Naive B cell (primary cell): ENCODE measurements around the gene PDHB. TPM values are rescaled to one million over a fixed set of nuclear protein-coding genes. Genes with fewer than 3 reads are reported as not detected.

Experiments used
- ATAC-seq, 2 donors: fragments of 150-1000 bp; cut with Tn5 transposase; 2 replicates each; pipeline ENCODE4 v1.10.0; 2021; ENCODE audit warnings: low read depth in 2 of 2, mild to moderate bottlenecking in 2 of 2, moderate library complexity in 2 of 2
- DNase-seq: peaks from one replicate; pipeline ENCODE4 v3.0.0; 2022
- H3K27ac Mint-ChIP-seq, 6 donors: one replicate each; pipeline ENCODE4 v1.8.0; 2020 to 2022; ENCODE audit warnings: mild to moderate bottlenecking in 6 of 6, mixed read lengths in 6 of 6, moderate library complexity in 5 of 6, inconsistent platforms in 2 of 6
- H3K27me3 Mint-ChIP-seq, 3 donors: one replicate each; pipeline ENCODE4 v1.8.0; 2021 to 2022; ENCODE audit warnings: mixed read lengths in 3 of 3, mild to moderate bottlenecking in 1 of 3
- H3K36me3 Mint-ChIP-seq, 2 donors: one replicate each; pipeline ENCODE4 v1.8.0; 2020 to 2022; ENCODE audit warnings: mixed read lengths in 2 of 2, inconsistent platforms in 1 of 2, mild to moderate bottlenecking in 1 of 2
- H3K4me1 Mint-ChIP-seq, 3 donors: one replicate each; pipeline ENCODE4 v1.8.0; 2020 to 2022; ENCODE audit warnings: mixed read lengths in 3 of 3, inconsistent platforms in 1 of 3, mild to moderate bottlenecking in 1 of 3, moderate library complexity in 1 of 3
- H3K4me3 Mint-ChIP-seq, 8 donors: one replicate each; pipeline ENCODE4 v1.8.0; 2020 to 2022; ENCODE audit warnings: mild to moderate bottlenecking in 8 of 8, mixed read lengths in 8 of 8, moderate library complexity in 8 of 8, inconsistent platforms in 2 of 8
- H3K9me3 Mint-ChIP-seq, 7 donors: one replicate each; pipeline ENCODE4 v1.8.0; 2020 to 2022; ENCODE audit warnings: mixed read lengths in 7 of 7, mild to moderate bottlenecking in 5 of 7, inconsistent platforms in 2 of 7, moderate library complexity in 1 of 7
- polyA plus RNA-seq, 6 donors: library from polyadenylated mRNA; unstranded; fragments of 300-500 nt; fragmentation: Illumina TruSeq; gene quantifications; one replicate each; pipeline ENCODE4 v1.2.3, GENCODE V29; 2021; ENCODE audit warnings: low read depth in 6 of 6

Gene PDHB
- 100 to 1,000 TPM in 3 of 6 donors, 10 to 100 TPM in 3; 84.4 to 157 (median 101) TPM for polyA plus RNA-seq

DNA sequence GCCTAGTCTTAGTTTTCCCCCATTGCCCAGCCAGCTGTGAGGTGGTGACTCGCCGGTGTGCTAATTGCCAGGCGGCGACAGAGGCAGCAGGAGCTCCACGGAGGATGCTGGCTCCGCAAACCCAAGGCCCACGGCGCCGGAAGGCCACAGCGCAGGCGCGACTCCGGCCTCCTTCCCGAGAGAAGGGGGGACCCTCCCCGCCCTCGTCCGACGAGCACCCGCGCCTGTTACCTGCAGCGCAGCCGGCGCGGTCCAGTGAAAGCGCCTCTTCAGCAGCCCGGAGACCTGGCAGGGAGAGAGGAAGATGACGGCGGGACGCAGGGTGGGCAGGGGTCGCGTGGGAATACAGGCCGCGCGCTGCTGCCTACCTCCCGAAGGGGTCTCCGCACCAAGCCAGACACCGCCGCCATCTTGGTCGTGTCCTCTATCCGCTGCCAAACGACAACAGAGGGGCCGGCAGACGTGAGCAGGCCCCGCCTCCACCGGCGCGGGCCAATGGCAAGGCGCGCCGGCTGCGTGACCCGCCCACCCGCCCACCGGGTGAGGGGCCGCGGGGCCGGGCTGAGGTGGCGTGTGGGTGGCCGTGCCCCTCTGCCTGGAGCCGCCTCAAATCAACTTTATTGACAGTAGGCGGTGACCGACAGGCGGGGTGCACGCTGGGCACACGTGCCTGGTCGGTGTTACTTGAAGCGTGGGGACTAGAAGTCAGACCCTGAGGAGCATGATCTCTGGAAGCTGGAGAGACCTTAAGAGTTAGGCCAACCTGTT lies at the start of gene PDHB:
Gene PDHB, minus strand, starts transcription at position 433 of the 768 bp plus-strand sequence. Its CDS starts 23 bp downstream, at position 410.
- DNase-seq: peak; percentile 87
- Mint-ChIP-seq H3K27me3 (no peaks in the 10 kb centered on the region), H3K36me3 (peaks cover 0 to 7% of the 10 kb centered on the region in 2 donors), H3K9me3 (no peaks in the 10 kb centered on the region), H3K4me1 (peaks cover 23 to 33% (median 27%) of the 10 kb centered on the region in 3 donors), H3K4me3 (peak within 1 kb of the TSS; percentile 87 to 96 (median 94)), H3K27ac (peak within 1 kb of the TSS; percentile 78 to 98 (median 94))
- peak; percentile 92 to 95 for ATAC-seq

DNA sequence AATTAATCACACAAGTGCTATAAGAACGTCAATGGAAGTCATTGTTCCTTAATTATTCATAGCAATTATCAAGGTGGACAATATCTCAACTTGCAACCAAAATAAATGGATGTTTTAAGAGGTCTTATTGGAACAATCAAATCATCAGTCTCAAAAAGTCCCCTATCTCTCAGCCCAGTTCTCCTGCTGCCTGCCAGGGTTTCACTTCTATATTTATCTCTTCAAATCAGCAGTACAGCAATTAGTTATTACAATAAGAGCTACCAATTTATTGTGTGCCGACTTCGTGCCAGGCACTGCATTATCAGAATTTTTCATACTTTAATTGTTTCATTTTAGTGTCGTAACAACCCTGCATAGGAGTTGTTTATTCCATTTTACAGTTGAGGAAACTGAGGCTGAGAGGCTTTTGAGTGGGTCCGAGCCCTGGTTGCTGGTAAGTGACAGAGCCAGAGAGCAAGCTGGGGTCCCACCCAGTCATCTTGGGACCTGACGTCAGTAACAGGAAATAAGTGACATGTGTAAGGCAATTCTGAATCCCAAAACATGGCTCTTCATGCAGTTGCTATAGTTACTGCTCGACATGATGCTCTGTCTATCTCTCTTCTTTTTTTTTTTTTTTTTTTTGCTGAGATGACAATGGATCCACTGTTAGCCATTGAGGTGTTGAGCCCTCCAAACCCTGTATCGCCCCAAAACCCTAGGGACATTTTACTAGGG lies 49.4 kb upstream of the PDHB start:
- DNase-seq (peak; percentile 33), ATAC-seq (peak; percentile 73 to 87)
- Mint-ChIP-seq H3K4me3 (no peak overlapping the region), H3K27ac (peak overlapping the region in 4 of 6 donors; percentile 26 to 81 (median 47)), H3K4me1 (peaks cover 0 to 14% (median 11%) of the 10 kb centered on the region in 3 donors), H3K27me3 (peaks cover 4 to 22% (median 18%) of the 10 kb centered on the region in 3 donors), H3K9me3 (peaks cover 0 to 4% (median 0%) of the 10 kb centered on the region in 7 donors), H3K36me3 (no peaks in the 10 kb centered on the region)

DNA sequence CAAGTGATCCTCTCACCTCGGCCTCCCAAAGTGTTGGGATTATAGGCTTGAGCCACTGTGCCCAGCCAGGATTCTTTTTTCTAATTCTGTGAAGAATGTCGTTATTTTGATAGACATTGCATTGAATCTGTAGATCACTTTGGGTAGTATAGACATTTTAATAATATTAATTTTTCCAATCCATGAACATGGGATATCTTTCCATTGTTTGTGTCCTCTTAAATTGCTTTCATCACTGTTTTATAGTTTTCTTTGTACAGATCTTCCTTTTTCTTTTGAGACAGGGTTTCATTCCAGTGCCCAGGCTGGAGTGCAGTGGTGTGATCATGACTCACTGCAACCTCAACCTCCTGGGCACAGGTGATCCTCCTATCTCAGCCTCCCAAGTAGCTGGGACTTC lies 46.7 kb upstream of the PDHB start:
- H3K36me3 Mint-ChIP-seq: no peaks in the 10 kb centered on the region
- H3K9me3 Mint-ChIP-seq: peaks cover 0 to 4% (median 0%) of the 10 kb centered on the region in 7 donors
- ATAC-seq: no peak

DNA sequence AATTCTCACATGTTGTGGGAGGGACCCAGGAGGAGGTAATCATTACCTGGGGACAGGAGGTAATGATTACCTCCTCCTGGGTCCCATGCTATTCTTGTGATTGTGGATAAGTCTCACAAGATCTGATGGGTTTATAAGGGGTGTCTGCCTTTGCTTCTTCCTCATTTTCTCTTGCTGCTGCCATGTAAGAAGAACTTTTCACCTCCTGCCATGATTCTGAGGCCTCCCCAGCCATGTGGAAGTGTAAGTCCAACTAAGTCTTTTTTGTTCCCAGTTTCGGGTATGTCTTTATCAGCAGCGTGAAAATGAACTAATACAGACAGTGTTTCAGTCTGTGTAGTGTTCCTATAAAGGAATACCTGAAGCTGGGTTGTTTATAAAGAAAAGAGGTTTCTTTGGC lies 45.1 kb upstream of the PDHB start:
- Mint-ChIP-seq H3K27me3 (no peaks in the 10 kb centered on the region), H3K9me3 (peaks cover 0 to 4% (median 0%) of the 10 kb centered on the region in 7 donors), H3K4me3 (no peak overlapping the region), H3K4me1 (peaks cover 22 to 34% (median 26%) of the 10 kb centered on the region in 3 donors), H3K27ac (no peak overlapping the region), H3K36me3 (no peaks in the 10 kb centered on the region)
- ATAC-seq (no peak), DNase-seq (no peak)

More for the DNA sequence above, 46.7 kb upstream of the PDHB start:
- DNase-seq: no peak
- Mint-ChIP-seq H3K4me1 (peaks cover 7 to 19% (median 14%) of the 10 kb centered on the region in 3 donors), H3K4me3 (no peak overlapping the region), H3K27me3 (no peaks in the 10 kb centered on the region), H3K27ac (no peak overlapping the region)

DNA sequence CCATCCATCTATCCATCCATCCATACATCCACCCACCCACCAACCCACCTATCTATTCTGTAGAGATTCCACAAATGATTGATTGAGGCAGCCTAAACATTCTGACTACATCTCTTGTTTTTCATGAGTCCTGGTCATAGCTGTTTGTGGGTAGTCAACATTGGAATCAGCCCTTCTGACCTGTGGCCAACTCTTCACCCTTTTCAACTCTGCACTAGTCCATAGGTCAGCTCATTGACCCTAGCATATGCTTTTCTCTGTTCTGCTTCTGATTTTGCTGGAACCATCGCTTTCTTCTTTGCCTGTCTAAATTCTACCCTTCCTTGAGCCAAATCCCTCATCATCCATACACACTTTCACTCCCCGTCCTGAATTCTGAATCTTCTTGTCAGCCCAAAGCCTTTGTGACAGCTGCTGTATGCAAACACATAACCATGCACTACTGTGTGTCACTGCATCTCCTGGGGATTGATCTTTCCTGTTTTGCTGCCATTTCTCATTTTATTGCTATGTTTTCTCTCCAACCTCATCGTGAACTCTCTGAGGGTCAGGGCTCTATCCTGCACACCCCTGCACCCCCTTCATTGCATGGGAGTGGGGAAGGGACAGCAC lies 41.4 kb upstream of the PDHB start:
- Mint-ChIP-seq H3K4me1 (peaks cover 17 to 24% (median 22%) of the 10 kb centered on the region in 3 donors), H3K9me3 (peaks cover 0 to 4% (median 0%) of the 10 kb centered on the region in 7 donors), H3K27me3 (no peaks in the 10 kb centered on the region), H3K27ac (peak overlapping the region; percentile 47 to 86 (median 68)), H3K4me3 (peak overlapping the region in 7 of 8 donors; percentile 13 to 81 (median 70)), H3K36me3 (no peaks in the 10 kb centered on the region)
- ATAC-seq (peak; percentile 56 to 76), DNase-seq (no peak)

DNA sequence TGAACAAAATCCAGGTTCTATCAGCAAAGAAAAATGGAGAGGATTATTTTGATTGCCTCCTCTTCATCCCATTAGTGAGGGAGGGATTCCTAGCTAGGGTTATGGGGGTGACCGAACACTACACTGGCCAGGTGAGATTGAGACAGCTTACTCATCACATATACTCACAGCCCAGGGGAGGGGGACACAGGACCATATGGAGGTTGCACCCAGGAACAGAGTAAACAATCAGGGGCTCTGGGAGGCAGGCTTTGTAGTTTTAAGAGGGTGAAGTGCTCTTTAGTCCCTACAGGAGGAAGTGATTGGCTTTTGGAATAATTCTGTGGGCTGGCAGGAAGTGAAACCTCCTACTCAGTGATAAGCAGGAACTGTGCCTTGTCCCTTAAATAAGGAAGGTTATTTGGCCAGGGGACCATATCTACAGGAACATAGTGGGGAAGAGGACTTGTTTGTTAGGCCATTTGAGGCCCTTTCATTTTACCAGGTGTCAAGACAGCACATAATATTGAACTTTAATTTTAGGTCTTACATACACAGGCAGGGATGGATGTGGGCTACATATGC lies 40.8 kb upstream of the PDHB start:
- Mint-ChIP-seq H3K9me3 (peaks cover 0 to 4% (median 0%) of the 10 kb centered on the region in 7 donors), H3K27me3 (no peaks in the 10 kb centered on the region), H3K36me3 (no peaks in the 10 kb centered on the region), H3K4me3 (peak overlapping the region in 6 of 8 donors; percentile 47 to 81 (median 72)), H3K4me1 (peaks cover 17 to 24% (median 22%) of the 10 kb centered on the region in 3 donors), H3K27ac (peak overlapping the region; percentile 33 to 86 (median 50))
- ATAC-seq (peak; percentile 76 to 79), DNase-seq (peak; percentile 25)

DNA sequence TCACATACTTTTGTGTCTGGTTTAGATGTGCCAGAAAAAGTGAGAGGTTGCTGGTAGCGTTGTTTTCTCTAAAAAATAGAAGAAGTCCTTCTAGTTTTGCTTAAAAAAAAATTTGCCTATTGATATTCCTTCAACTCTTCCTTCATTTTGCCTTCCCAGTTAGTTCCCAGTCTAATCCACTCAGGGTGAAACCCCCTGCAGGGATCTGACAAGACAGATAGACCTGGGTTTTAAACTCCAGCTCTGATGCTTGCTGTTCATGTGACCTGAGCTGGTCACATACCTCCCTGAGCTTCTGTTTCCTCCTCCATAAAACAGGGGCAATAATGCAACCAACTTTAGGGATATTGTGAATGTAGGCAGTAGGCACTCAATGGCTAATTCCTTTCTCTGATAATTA lies 39.6 kb upstream of the PDHB start:
- peaks cover 17 to 24% (median 22%) of the 10 kb centered on the region in 3 donors for H3K4me1 Mint-ChIP-seq

DNA sequence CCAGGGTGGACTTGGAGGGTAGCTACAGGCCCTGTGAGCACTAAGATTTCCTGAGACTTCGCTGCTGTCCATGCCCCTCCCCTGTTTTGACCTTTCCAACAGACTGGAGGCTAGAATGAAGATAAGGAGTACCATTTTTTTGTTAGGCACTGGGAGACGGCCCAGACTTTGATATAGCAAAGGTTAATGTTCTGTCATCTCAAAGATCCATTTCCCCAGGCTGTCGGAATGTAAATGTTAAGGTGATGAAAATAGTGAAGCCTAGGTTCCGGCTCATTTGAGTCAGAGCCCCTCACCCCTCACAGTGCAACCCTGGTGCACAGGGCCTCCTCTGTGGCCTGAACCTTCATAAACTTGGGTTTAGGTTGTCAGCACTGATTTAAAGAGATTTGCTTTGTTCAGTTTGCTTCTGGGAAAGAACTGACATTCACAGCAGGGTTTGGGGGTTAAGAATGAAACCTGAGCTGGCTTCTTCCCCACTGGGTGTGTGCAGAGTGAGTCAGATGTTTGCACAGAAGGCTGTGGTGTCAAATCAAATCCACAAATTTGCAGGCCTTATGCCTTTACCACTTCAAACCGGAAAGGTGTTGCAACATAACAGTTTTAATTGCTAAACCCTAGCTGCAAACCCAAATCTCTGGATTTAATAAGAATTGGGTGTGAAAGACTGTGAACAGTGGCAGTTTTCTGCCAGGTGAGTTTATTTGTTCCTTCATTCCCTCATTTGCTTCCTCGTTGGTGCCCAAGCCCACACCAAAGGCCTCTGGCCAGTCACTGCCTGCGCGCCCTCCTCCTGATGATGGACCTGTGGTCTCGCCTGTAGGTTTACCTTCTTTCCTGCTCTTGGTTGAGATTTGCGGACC lies 37.6 kb upstream of the PDHB start:
- H3K27ac Mint-ChIP-seq: peak overlapping the region in 1 of 6 donors; percentile 54
- ATAC-seq: no peak
- no peak overlapping the region for H3K4me3 Mint-ChIP-seq

More for the DNA sequence above, 39.6 kb upstream of the PDHB start:
- ATAC-seq (no peak), DNase-seq (no peak)
- no peaks in the 10 kb centered on the region for H3K9me3 Mint-ChIP-seq
- H3K36me3 Mint-ChIP-seq: no peaks in the 10 kb centered on the region
- no peaks in the 10 kb centered on the region for H3K27me3 Mint-ChIP-seq
- no peak overlapping the region for H3K4me3 Mint-ChIP-seq
- peak overlapping the region in 2 of 6 donors; percentile 28 to 82 for H3K27ac Mint-ChIP-seq

DNA sequence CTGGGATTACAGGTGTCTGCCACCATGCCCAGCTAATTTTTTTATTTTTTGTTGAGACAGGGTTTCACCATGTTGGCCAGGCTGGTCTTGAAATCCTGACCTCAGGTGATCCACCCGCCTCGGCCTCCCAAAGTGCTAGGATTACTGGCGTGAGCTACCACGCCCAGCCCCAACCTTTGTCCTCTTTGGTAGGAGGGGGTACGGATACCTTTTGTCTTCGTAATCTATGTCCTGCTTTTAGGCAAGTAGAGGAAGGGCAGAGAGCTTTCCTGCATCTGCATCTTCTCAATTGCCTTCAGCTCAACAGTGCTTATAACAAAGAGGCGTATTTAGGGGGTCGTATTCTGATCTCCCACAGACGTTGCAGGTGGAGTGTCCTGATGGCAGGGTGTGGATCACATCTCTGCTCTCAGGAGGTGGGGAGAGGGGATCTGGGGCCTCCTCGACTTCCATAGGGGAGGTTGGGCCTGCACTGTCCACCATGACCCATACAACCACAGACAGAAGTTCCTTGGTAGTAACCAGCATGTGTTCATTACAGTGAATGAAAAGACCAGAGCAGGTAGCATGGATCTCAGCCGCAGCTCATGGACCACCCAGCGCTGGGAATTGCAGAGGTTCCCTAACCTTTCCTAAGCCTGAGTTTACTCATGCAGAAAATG lies 36.9 kb upstream of the PDHB start:
- no peak overlapping the region for H3K4me3 Mint-ChIP-seq
- H3K27me3 Mint-ChIP-seq: no peaks in the 10 kb centered on the region
- peak overlapping the region in 1 of 6 donors; percentile 6 for H3K27ac Mint-ChIP-seq
- H3K9me3 Mint-ChIP-seq: no peaks in the 10 kb centered on the region
- DNase-seq (no peak), ATAC-seq (no peak)
- peaks cover 13 to 17% (median 16%) of the 10 kb centered on the region in 3 donors for H3K4me1 Mint-ChIP-seq
- H3K36me3 Mint-ChIP-seq: no peaks in the 10 kb centered on the region

More for the DNA sequence above, 37.6 kb upstream of the PDHB start:
- no peaks in the 10 kb centered on the region for H3K9me3 Mint-ChIP-seq
- H3K27me3 Mint-ChIP-seq: no peaks in the 10 kb centered on the region
- peaks cover 13 to 24% (median 17%) of the 10 kb centered on the region in 3 donors for H3K4me1 Mint-ChIP-seq
- H3K36me3 Mint-ChIP-seq: no peaks in the 10 kb centered on the region
- no peak for DNase-seq

DNA sequence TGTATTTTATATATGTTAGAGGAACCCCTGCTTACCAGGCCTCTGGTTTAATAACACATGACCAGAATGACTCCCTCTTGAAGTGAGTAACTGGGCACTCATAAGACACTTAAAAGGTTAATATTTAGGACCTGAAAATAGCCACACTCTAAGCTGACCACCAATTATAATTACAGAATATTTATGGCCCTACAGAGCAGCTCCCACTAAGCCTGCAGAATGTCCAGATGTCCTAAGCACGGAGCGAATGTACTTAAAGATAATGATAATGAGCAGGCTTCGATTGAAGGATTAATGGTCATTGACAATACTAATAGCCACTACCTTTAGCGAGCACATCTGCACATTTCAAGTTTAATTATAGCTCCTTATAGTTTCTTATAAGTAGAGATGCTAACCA lies 35.5 kb upstream of the PDHB start:
- DNase-seq: no peak
- Mint-ChIP-seq H3K27ac (no peak overlapping the region), H3K4me3 (no peak overlapping the region), H3K27me3 (no peaks in the 10 kb centered on the region), H3K9me3 (no peaks in the 10 kb centered on the region), H3K4me1 (peaks cover 0 to 3% (median 2%) of the 10 kb centered on the region in 3 donors), H3K36me3 (no peaks in the 10 kb centered on the region)
- no peak for ATAC-seq

DNA sequence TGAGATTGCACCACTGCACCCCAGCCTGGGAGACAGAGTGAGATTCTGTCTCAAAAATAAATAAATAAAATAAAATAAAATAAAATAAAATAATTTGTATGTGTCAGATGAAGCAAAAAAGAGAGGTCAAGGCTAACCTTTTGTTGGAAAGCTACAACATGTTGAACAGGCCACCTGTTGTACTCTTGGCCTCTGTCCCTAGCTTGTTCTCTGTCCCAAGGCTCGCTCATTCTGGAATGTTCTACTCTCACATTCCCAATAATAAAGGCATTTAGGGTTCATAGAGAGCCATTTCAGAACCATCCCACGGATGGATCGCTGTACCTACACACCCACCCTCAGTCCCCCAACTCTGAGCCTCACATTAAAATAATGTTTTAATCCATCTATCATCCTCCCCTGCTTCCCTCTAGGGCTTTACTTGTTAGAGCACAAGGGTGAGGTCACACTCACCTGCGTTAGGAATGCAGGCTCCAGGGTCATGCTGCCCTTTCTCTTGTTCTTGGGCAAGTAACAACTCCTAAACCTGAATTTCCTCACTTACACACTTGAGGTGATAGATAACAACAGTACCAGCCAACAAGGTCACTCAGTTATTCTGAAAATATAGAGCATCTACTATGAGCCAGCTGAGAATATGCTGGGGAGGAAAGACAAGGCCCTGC lies 33.4 kb upstream of the PDHB start:
- Mint-ChIP-seq H3K27ac (peak overlapping the region in 1 of 6 donors; percentile 62), H3K36me3 (no peaks in the 10 kb centered on the region), H3K4me3 (no peak overlapping the region), H3K27me3 (no peaks in the 10 kb centered on the region), H3K9me3 (no peaks in the 10 kb centered on the region), H3K4me1 (peaks cover 6 to 8% (median 6%) of the 10 kb centered on the region in 3 donors)
- ATAC-seq (no peak), DNase-seq (no peak)
